Stimulated activated CD4-positive, alpha-beta T cell treated with anti-CD3 and anti-CD28 coated beads, TNF-alpha, amount 100 ng/mL, for 1 hour (primary cell): Measurements from ENCODE around the gene EXOC8.

ENCODE experiments used
- DNase-seq, 3 donors: peaks; one replicate each; pipeline ENCODE4 v3.0.0-alpha.2; 2020; ENCODE audit warnings: low read depth in 3 of 3, low spot score in 1 of 3

Gene EXOC8

DNA sequence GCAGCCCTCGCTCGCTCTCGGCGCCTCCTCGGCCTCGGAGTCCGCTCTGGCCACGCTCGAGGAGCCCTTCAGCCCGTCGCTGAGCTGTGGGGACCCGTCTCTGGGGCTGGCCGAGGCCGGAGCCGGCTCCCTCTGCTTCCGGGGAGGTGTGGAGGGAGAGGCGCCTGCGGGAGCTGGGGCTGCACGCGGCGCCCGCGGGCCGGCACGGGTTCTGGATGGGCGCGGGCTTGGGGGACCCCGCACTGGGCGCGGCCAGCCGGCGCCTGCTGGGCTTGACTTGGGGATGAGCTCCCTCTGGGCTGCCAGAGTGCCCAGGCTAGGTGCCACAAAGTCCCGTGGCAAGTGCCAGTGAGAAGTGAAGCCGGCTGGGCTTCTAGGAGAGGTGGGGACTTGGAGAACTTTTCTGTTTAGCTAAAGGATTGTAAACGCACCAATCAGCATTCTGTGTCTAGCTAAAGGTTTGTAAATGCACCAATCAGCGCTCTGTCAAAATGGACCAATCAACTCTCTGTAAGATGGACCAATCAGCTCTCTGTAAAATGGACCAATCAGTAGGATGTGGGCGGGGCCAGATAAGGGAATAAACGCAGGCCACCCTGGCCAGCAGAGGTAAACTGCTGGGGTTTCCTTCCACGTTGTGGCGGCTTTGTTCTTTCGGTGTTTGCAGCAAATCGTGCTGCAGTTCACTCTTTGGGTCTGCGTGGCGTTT lies 20.2 kb downstream of the EXOC8 start:
- DNase-seq = no peak

DNA sequence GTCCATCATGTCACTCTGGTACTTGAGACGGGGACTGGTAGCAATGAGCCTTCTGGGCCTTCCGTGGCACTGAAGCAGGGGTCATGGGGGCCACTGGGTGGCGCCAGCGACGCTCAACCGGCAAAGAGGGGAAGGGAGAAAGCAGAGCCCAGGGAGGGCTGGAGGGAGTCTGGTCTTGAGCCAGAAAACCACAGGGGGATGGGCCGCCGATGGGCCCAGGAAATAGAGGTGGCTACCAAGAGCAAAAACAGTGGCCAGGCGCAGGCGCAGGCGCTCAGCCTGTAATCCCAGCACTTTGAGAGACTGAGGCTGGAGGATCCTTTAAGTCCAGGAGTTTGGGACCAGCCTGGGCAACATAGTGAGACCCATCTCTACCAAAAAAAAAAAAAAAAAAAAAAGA lies 21.8 kb downstream of the EXOC8 start:
- peak in 1 of 3 donors; percentile 8 for DNase-seq

DNA sequence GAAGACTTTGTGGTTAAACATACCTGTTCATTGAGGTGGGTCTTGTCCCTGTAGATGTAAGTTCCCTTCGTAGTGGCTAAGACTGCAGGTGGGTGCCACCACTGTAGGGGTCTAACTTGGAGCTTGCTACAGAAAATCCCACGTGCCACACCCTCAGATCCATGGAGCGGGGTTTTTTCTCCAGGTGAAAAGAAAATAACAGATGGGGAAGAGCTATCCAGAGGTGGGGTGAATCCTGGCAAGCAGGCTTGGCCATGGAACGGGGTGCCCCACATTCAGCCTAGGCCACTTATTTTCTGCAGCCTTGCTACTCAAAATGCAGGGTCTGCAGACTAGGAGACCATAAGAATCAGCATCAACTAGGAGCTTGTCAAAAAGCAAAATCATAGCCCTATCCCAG lies 24.0 kb downstream of the EXOC8 start:
- DNase-seq = no peak

DNA sequence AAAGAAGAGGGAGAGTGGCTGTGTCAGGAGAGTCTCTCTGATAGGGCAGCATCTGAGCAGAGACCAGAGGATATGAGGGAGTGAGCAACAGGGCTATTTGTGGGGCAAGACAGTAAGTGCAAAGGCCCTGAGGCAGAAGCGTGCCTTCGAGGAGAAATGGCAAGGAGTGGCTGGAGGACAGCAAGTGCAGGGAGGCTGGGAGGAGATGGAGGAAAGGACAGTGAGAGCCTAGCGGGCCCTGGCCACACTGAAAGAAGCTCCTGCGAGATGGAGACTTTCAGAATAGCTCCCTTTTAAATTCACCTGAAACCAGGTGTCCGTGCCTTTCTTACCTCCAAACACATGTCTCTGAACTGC lies 25.2 kb downstream of the EXOC8 start:
- no peak for DNase-seq

DNA sequence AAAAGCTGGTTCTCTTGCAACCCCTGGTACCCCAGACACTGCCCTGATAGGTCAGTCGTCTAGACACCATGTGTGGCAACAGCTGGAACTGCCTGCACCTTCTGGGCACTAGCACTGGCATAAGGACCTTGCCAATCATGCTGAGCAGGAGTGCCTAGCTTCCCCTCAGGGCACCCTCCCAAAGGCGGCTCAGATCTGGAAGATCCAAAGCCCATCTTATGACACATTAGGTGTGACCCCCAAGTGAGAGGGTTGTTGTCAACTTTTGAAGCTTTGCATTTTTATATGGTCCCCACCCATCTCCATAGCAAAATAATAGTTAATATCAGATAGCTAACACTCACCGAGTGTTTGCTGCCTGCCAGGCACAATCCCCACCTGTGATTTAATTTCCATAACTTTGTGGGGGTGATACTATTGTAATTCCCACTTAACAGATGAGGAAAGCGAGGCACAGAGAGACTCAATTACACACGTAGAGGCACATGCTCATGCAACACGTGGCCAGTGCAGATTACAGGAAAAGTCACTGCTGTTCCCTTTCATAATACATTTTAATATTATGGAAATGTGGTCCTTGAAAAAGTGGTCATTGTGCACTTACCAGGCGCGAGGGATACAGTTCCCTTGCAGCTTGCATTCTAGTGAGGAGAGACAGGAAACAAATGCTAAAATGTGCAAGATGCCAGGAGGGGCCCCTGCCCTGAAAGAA lies 25.8 kb downstream of the EXOC8 start:
- DNase-seq = no peak

DNA sequence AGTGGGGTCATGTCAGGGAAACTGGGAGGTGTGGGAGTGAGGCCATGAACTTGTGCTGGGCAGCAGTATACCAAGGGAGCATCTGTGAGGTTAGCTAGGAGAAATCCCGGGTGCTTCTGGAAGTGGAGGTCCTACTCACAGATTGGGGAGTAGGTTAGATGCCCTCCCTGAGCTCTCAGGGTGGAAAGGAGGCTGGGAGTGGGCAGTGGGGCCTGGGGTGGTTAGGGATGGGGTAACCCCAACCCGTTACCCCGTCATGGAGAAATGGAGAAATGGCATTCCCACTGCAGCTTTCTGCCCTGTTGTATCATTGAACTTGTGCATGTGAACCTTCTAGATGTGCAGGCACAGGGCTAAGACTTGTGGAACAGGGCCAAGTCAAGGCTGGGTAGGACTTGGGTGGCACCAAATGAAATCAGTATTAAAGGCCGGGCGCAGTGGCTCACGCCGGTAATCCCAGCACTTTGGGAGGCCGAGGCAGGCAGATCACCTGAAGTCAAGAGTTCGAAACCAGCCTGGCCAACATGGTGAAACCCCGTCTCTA lies 27.2 kb downstream of the EXOC8 start:
- DNase-seq = no peak

DNA sequence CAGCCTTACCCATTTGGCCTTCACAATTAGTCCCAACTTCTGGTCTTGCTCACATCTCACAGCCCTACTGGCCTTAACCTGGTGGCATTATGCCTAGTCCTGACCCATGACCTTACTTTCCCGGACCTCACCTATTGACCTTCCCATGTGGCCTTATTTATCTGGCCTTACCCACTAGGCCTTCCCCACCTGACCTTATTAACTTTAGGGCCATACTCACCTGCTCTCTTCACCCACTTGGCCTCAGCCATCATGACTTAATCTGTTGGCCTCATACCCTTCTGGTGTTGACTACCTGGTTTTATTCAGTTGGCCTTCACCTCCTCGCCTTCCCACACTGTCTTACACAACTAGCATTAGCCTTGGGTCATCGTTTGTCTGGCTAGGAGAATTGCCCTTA lies 35.7 kb downstream of the EXOC8 start:
- DNase-seq = no peak

DNA sequence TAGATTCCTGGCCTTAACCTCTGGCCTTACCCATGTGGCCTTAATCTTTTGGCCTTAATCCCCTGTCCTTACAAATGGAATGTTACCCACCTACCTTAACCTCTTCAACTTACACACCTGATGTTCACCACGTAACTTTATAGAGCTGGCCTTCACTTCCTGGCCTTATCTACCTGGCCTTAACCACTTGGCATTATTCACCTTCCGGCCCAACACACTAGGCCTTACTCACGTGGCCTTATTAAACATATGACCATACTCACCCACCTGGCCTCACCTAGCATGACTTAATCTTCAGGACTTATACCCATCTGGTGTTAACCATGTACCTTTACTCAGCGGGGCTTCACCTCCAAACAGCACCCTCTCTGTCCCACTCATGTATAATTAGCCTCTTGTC lies 41.7 kb downstream of the EXOC8 start:
- DNase-seq = no peak

DNA sequence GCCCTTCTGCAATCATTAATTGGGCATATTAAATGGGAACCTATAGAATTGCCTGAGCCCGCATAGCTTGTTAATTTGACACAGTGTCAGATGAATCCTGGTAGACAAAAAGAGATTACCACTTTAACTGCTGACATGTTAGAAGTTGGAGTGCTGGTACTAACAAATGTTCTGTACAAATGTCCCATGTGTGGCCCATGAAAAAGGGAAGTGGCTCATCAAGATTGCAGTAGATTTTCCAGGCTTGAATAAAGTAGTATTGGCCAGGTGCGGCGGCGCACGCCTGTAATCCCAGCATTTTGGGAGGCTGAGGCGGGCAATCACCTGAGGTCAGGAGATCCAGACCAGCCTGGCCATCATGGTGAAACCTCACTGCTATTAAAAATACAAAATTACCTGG lies 51.0 kb downstream of the EXOC8 start:
- DNase-seq = no peak

DNA sequence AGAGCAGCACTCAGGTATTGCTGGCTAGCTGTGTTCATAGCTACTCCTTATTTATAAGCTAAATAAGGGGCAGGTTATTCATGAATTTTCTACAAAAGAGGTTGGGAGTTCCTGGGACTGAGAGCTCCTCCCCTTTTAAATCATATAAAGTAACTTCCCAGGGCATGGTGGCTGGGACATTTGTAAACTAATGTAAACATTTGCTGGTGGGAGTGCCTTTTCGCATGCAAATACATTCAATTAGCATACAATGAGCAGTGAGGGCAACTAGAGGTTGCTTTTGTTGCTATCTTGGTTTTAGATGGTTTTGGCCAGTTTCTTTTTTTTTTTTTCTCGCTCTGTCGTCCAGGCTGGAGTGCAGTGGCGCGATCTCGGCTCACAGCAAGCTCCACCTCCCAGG lies 53.2 kb downstream of the EXOC8 start:
- no peak for DNase-seq
